ENCODE data around the gene PDE4B.
"Not testable (repeated sequence)": the region's sequence is repeated elsewhere in the genome, so short reads cannot be mapped to it uniquely, and the experiment has no call there.

Gene PDE4B

GRCh38 chr1:66413136-66413837, 620.6 kb downstream of the PDE4B start:
- no peak overlapping the region for H3K27ac ChIP-seq
- TF ChIP-seq CTCF (conservative IDR thresholded peaks at IDR 0.05), result no peak

- no peak for TF ChIP-seq CTCF (conservative IDR thresholded peaks at IDR 0.05)
- no peak overlapping the region for H3K27ac ChIP-seq
Observed at GRCh38 chr1:66413838-66414175, 621.1 kb downstream of the PDE4B start.

- H3K27ac ChIP-seq, result no peak overlapping the region
- TF ChIP-seq CTCF (conservative IDR thresholded peaks at IDR 0.05), result no peak
Observed at GRCh38 chr1:66415281-66415680, 622.6 kb downstream of the PDE4B start.

GRCh38 chr1:66415866-66416265, 623.2 kb downstream of the PDE4B start:
- H3K27ac ChIP-seq, result no peak overlapping the region
- TF ChIP-seq CTCF (conservative IDR thresholded peaks at IDR 0.05), result no peak

GRCh38 chr1:66416295-66416694, 623.6 kb downstream of the PDE4B start:
- TF ChIP-seq CTCF (conservative IDR thresholded peaks at IDR 0.05), result no peak

GRCh38 chr1:66418021-66418420, 625.3 kb downstream of the PDE4B start:
- H3K27ac ChIP-seq, result no peak overlapping the region
- no peak for TF ChIP-seq CTCF (conservative IDR thresholded peaks at IDR 0.05)

More at GRCh38 chr1:66416295-66416694, 623.6 kb downstream of the PDE4B start:
- no peak overlapping the region for H3K27ac ChIP-seq

- not testable (repeated sequence) for H3K27ac ChIP-seq
Observed at GRCh38 chr1:66420171-66420570, 627.5 kb downstream of the PDE4B start.

GRCh38 chr1:66420906-66421305, 628.2 kb downstream of the PDE4B start:
- not testable (repeated sequence) for H3K27ac ChIP-seq

- TF ChIP-seq CTCF (conservative IDR thresholded peaks at IDR 0.05), result no peak
- H3K27ac ChIP-seq, result no peak overlapping the region
Observed at GRCh38 chr1:66422804-66423203, 630.1 kb downstream of the PDE4B start.

Data from VCaP (cell line).